GM12878 (cell line): ENCODE data around the gene C4orf51. TPM values are rescaled to one million over a fixed set of nuclear protein-coding genes. Genes with fewer than 3 reads are reported as not detected.

ENCODE experiments used
- ATAC-seq: fragments of 200-7000 bp; cut with Tn5 transposase; 3 replicates; pipeline ENCODE4 v1.9.1; 2020; ENCODE audit warnings: mild to moderate bottlenecking, moderate library complexity
- BruUV-seq: library from RNA; stranded (reverse); fragments of 400-500 nt; replicated peaks from 2 replicates; lab custom pipeline; 2021; lab: Mats Ljungman, UMichigan
- CTCF ChIA-PET: fragments of 300-600 bp; sonication (Branson Sonifier 250); formaldehyde crosslinking; extraction: SDS; loops from one replicate; lab custom pipeline; 2021; ENCODE audit warnings: inconsistent platforms; lab: Yijun Ruan, JAX
- POLR2A ChIA-PET: fragments of 350-600 bp; formaldehyde crosslinking; extraction: SDS; loops from one replicate; lab custom pipeline; 2021; ENCODE audit warnings: inconsistent platforms; lab: Charles Lee
- RAD21 ChIA-PET: fragments of 300-600 bp; sonication (Branson Sonifier 250); formaldehyde crosslinking; loops from one replicate; lab custom pipeline; 2023; ENCODE audit warnings: antibody characterized with exemption; ENCODE audit not compliant: unreplicated experiment; lab: Charles Lee
- SMC1A ChIA-PET: fragments of 300-600 bp; sonication (Branson Sonifier 250); formaldehyde crosslinking; loops from one replicate; lab custom pipeline; 2023; ENCODE audit not compliant: unreplicated experiment, uncharacterized antibody; lab: Charles Lee
- DNase-seq: peaks from one replicate; pipeline ENCODE4 v3.0.0-alpha.2; 2011; ENCODE audit warnings: low read depth, low spot score
- FAIRE-seq: peaks from 3 replicates; lab custom pipeline; 2011; peaks lifted over from hg19 to GRCh38; lab: Jason Lieb, UNC
- H2AFZ ChIP-seq: 2 replicates; pipeline ENCODE4 v1.6.0; 2011; ENCODE audit warnings: low read depth, low read length, control low read depth; ENCODE audit not compliant: control insufficient read depth
- H3K27ac ChIP-seq: 2 replicates; pipeline ENCODE4 v1.5.1; 2011; ENCODE audit warnings: control low read depth; ENCODE audit not compliant: control insufficient read depth, insufficient read depth
- H3K27me3 ChIP-seq, 2 experiments: replicated peaks in 1 of 2; 2 replicates each; pipeline versions ENCODE4 v1.6.0 to v1.6.1; 2011; ENCODE audit warnings: low read length in 1 of 2; ENCODE audit not compliant: control insufficient read depth in 2 of 2, insufficient read depth in 2 of 2
- H3K36me3 ChIP-seq, 2 experiments: 2 replicates each; pipeline ENCODE4 v1.5.1; 2011; ENCODE audit warnings: low read length in 1 of 2; ENCODE audit not compliant: control insufficient read depth in 2 of 2, insufficient read depth in 2 of 2
- H3K4me1 ChIP-seq: 2 replicates; pipeline ENCODE4 v1.6.1; 2011; ENCODE audit warnings: mild to moderate bottlenecking, low read length, moderate library complexity, mixed read lengths; ENCODE audit not compliant: control insufficient read depth, insufficient read depth
- H3K4me2 ChIP-seq: 2 replicates; pipeline ENCODE4 v1.6.0; 2011; ENCODE audit warnings: control low read depth; ENCODE audit not compliant: control insufficient read depth, insufficient read depth
- H3K4me3 ChIP-seq: fragments of 200-600 bp; sonication (generic); 2 replicates; pipeline ENCODE4 v1.5.1; 2016
- H3K79me2 ChIP-seq: 2 replicates; pipeline ENCODE4 v1.6.0; 2011; ENCODE audit warnings: low read length; ENCODE audit not compliant: control insufficient read depth, insufficient read depth
- H3K9ac ChIP-seq: 2 replicates; pipeline ENCODE4 v1.8.0; 2011; ENCODE audit warnings: low read length, control low read depth, mixed read lengths; ENCODE audit not compliant: control insufficient read depth, insufficient read depth
- H3K9me3 ChIP-seq: replicated peaks from 3 replicates; pipeline ENCODE4 v1.5.1; 2011; ENCODE audit warnings: mild to moderate bottlenecking, low read length; ENCODE audit not compliant: control insufficient read depth, insufficient read depth
- H4K20me1 ChIP-seq: 2 replicates; pipeline ENCODE4 v1.6.0; 2011; ENCODE audit not compliant: control insufficient read depth, insufficient read depth
- BHLHE40 ChIP-seq, 2 experiments: fragments of 450-650 bp in 1 of 2; IDR thresholded peaks; 2 replicates each; pipeline ENCODE4 v1.6.1; 2011 to 2017; ENCODE audit warnings: low read depth in 2 of 2, borderline replicate concordance in 1 of 2, improper control_type of control experiment in 1 of 2, low read length in 1 of 2, mild to moderate bottlenecking in 1 of 2
- CBX3 ChIP-seq: fragments of 200-600 bp; sonication (generic); IDR thresholded peaks from 2 replicates; pipeline ENCODE4 v1.6.1; 2016; ENCODE audit warnings: low read depth, borderline replicate concordance
- EGR1 ChIP-seq, 2 experiments: IDR thresholded peaks; 1 replicate in 1 of 2; 2 replicates in 1 of 2; pipeline ENCODE4 v1.6.1; 2011 to 2012; ENCODE audit warnings: low read depth in 2 of 2, low read length in 2 of 2, borderline replicate concordance in 1 of 2, mild to moderate bottlenecking in 1 of 2, moderate library complexity in 1 of 2
- FOXM1 ChIP-seq: IDR thresholded peaks from 2 replicates; pipeline ENCODE4 v1.6.1; 2012; ENCODE audit warnings: low read depth, mild to moderate bottlenecking, inconsistent platforms, low read length, moderate library complexity
- HDAC2 ChIP-seq: fragments of 200-600 bp; sonication (generic); IDR thresholded peaks from 2 replicates; pipeline ENCODE4 v1.6.1; 2017
- IKZF1 ChIP-seq: fragments of 450-650 bp; conservative IDR thresholded peaks from 2 replicates; pipeline ENCODE4 v1.6.1; 2017; ENCODE audit warnings: antibody characterized with exemption, mild to moderate bottlenecking
- IRF4 ChIP-seq: IDR thresholded peaks from 2 replicates; pipeline ENCODE4 v1.6.1; 2011; ENCODE audit warnings: low read depth, low read length
- NRF1 ChIP-seq: conservative IDR thresholded peaks from 2 replicates; pipeline ENCODE4 v1.6.1; 2011; ENCODE audit warnings: mild to moderate bottlenecking, low read depth, low read length, improper control_type of control experiment
- PAX5 ChIP-seq: IDR thresholded peaks from 2 replicates; pipeline ENCODE4 v1.6.1; 2011; ENCODE audit warnings: low read depth, low read length, borderline replicate concordance
- RB1 ChIP-seq: fragments of 450-650 bp; formaldehyde crosslinking; IDR thresholded peaks from 2 replicates; pipeline ENCODE4 v1.6.1; 2017; ENCODE audit warnings: mild to moderate bottlenecking, borderline replicate concordance
- SIX5 ChIP-seq: IDR thresholded peaks from 2 replicates; pipeline ENCODE4 v1.6.1; 2011; ENCODE audit warnings: mild to moderate bottlenecking, low read depth, low read length, moderate library complexity; ENCODE audit not compliant: severe bottlenecking
- SUPT20H ChIP-seq: IDR thresholded peaks from 2 replicates; pipeline ENCODE4 v1.6.1; 2011; ENCODE audit warnings: low read depth, mild to moderate bottlenecking, low read length, moderate library complexity, borderline replicate concordance; ENCODE audit not compliant: control insufficient read depth
- TARDBP ChIP-seq: IDR thresholded peaks from 2 replicates; pipeline ENCODE4 v1.6.1; 2016; ENCODE audit warnings: borderline replicate concordance
- USF2 ChIP-seq: IDR thresholded peaks from 2 replicates; pipeline ENCODE4 v1.6.1; 2011; ENCODE audit warnings: low read depth, low read length, improper control_type of control experiment, borderline replicate concordance
- YY1 ChIP-seq: IDR thresholded peaks from 2 replicates; pipeline ENCODE4 v1.6.1; 2011; ENCODE audit warnings: low read depth, mild to moderate bottlenecking, low read length
- ZSCAN29 ChIP-seq: fragments of 450-650 bp; IDR thresholded peaks from 2 replicates; pipeline ENCODE4 v1.6.1; 2017; ENCODE audit warnings: mild to moderate bottlenecking, moderate library complexity
- WGBS: methylation state at CpG from one replicate; pipeline ENCODE4 v1.1.6; 2016; ENCODE audit warnings: low lambda C conversion rate; ENCODE audit not compliant: insufficient replicate concordance, insufficient coverage; ENCODE audit errors: missing lambda C conversion rate; 5-methylcytosine and 5-hydroxymethylcytosine counted together
- in situ Hi-C: fragments of 300-500 bp; cut with MboI; formaldehyde crosslinking; loops from 9 replicates; pipeline ENCODE4 v1.14.3; 2018; ENCODE audit warnings: mixed read lengths
- intact Hi-C: fragments of 100-400 bp; cut with micrococcal nuclease; formaldehyde crosslinking; loops from one replicate; pipeline ENCODE4 v1.14.2; 2022; ENCODE audit not compliant: unreplicated experiment
- polyA plus RNA-seq, 11 experiments: library from polyadenylated mRNA; depleted of rRNA in 4 of 11; unstranded in 6 of 11; stranded (reverse) in 5 of 11; fragments of >200 nt; fragmentation: Nextera tagmentation in 4 of 11; fragmentation: Illumina TruSeq in 1 of 11; extraction: Ambion mirVana in 4 of 11; extraction: Trizol in 1 of 11; gene quantifications; 1 replicate in 1 of 11; 2 replicates in 10 of 11; pipeline versions ENCODE4 v1.2.1 to v1.2.3, GENCODE V29; 2011 to 2016; ENCODE audit warnings: inconsistent platforms in 2 of 11, missing spikeins in 2 of 11, low read depth in 1 of 11
- total RNA-seq, 4 experiments: library from RNA; depleted of rRNA in 3 of 4; stranded (reverse); fragments of >200 nt in 3 of 4; fragmentation: Illumina TruSeq in 1 of 4; extraction: Trizol in 1 of 4; gene quantifications; 2 replicates each; pipeline versions ENCODE4 v1.2.1 to v1.2.3, GENCODE V29; 2013 to 2021
- TF ChIP-seq, protein P1 (sequence below): IDR thresholded peaks from 2 replicates; pipeline ENCODE4 v1.6.1; 2012; ENCODE audit warnings: low read length, inconsistent platforms
- TF ChIP-seq, protein P2 (sequence below): IDR thresholded peaks from 2 replicates; pipeline ENCODE4 v1.6.1; 2012; ENCODE audit warnings: improper control_type of control experiment, low read depth, low read length; ENCODE audit not compliant: insufficient replicate concordance

C4orf51 gene
- total and polyA plus RNA-seq, 10 of the 15 experiments (the other 5 are each of a cell fraction or from before 2014, with no cell fraction given): not detected

DNA sequence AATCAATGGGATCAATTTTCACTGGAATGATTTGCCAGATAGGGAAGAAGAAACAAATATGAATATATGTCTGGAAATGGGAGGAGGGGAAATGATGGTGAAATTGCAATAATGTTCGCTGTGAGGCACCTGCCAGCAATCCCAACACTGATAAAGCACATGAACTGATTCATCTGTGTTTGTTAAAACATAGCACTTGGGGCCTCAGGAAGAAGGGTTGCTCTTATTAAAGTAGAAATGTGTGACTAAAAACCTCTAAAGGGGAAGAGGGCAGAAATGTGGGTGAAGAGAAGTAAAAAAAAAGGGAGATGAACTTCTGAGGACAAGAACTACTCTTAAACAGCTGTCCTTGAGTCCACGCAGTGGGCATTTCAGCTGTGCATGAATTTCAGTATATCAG is 101.4 kb downstream of the C4orf51 start:
- POLR2A ChIA-PET: no interaction called here
- Histone ChIP-seq H4K20me1 (no peaks in the 10 kb centered on the region), H3K79me2 (no peaks in the 10 kb centered on the region), H3K4me3 (no peak overlapping the region), H3K9me3 (peaks cover 6% of the 10 kb centered on the region; the same call in 2 of the 3 replicates), H3K27ac (no peak overlapping the region), H3K36me3 (peaks cover 2 to 24% of the 10 kb centered on the region in 2 experiments; a peak in 3 of 4 replicates), H3K9ac (no peak overlapping the region), H3K4me2 (no peak overlapping the region), H2AFZ (no peak overlapping the region), H3K27me3 (no peaks in the 10 kb centered on the region), H3K4me1 (no peaks in the 10 kb centered on the region)
- FAIRE-seq (no peak), ATAC-seq (no peak), DNase-seq (no peak)
- CTCF ChIA-PET: interaction anchor here (2.0 kb wide), 1 partner anchor 165 kb away, joined by 5 read pairs; no protein-coding TSS in a partner anchor
- intact Hi-C loops: no loop called here
- WGBS: 100% methylated on average over 2 of the region's 2 CpGs
- RAD21 ChIA-PET: interaction anchor here (2.3 kb wide), 1 partner anchor 10 kb away, joined by 4 read pairs; no protein-coding TSS in a partner anchor
- SMC1A ChIA-PET: no interaction called here
- in situ Hi-C loops: no loop called here
- no TSS peak for BruUV-seq
- TF ChIP-seq FOXM1 (no peak), RB1 (no peak), BHLHE40 (IDR thresholded peaks at IDR 0.05; ENCODE audit: borderline replicate concordance in 1 of 2, low read depth in 2 of 2, low read length in 1 of 2) (no peak), SUPT20H (no peak), ZSCAN29 (no peak), CBX3 (no peak), EGR1 (IDR thresholded peaks at IDR 0.05; ENCODE audit: borderline replicate concordance in 1 of 2, low read depth in 2 of 2, low read length in 2 of 2) (no peak), USF2 (no peak), PAX5 (no peak), YY1 (no peak), NRF1 (no peak), TARDBP (no peak), IKZF1 (no peak), SIX5 (no peak), IRF4 (no peak), HDAC2 (no peak)
- TF ChIP-seq, protein P1, sequence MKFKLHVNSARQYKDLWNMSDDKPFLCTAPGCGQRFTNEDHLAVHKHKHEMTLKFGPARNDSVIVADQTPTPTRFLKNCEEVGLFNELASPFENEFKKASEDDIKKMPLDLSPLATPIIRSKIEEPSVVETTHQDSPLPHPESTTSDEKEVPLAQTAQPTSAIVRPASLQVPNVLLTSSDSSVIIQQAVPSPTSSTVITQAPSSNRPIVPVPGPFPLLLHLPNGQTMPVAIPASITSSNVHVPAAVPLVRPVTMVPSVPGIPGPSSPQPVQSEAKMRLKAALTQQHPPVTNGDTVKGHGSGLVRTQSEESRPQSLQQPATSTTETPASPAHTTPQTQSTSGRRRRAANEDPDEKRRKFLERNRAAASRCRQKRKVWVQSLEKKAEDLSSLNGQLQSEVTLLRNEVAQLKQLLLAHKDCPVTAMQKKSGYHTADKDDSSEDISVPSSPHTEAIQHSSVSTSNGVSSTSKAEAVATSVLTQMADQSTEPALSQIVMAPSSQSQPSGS: no peak
- TF ChIP-seq, protein P2, sequence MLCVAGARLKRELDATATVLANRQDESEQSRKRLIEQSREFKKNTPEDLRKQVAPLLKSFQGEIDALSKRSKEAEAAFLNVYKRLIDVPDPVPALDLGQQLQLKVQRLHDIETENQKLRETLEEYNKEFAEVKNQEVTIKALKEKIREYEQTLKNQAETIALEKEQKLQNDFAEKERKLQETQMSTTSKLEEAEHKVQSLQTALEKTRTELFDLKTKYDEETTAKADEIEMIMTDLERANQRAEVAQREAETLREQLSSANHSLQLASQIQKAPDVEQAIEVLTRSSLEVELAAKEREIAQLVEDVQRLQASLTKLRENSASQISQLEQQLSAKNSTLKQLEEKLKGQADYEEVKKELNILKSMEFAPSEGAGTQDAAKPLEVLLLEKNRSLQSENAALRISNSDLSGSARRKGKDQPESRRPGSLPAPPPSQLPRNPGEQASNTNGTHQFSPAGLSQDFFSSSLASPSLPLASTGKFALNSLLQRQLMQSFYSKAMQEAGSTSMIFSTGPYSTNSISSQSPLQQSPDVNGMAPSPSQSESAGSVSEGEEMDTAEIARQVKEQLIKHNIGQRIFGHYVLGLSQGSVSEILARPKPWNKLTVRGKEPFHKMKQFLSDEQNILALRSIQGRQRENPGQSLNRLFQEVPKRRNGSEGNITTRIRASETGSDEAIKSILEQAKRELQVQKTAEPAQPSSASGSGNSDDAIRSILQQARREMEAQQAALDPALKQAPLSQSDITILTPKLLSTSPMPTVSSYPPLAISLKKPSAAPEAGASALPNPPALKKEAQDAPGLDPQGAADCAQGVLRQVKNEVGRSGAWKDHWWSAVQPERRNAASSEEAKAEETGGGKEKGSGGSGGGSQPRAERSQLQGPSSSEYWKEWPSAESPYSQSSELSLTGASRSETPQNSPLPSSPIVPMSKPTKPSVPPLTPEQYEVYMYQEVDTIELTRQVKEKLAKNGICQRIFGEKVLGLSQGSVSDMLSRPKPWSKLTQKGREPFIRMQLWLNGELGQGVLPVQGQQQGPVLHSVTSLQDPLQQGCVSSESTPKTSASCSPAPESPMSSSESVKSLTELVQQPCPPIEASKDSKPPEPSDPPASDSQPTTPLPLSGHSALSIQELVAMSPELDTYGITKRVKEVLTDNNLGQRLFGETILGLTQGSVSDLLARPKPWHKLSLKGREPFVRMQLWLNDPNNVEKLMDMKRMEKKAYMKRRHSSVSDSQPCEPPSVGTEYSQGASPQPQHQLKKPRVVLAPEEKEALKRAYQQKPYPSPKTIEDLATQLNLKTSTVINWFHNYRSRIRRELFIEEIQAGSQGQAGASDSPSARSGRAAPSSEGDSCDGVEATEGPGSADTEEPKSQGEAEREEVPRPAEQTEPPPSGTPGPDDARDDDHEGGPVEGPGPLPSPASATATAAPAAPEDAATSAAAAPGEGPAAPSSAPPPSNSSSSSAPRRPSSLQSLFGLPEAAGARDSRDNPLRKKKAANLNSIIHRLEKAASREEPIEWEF: no peak
